Neural cell (in vitro differentiated cells): ENCODE data around the gene LGR5. TPM values are rescaled to one million over a fixed set of nuclear protein-coding genes. Genes with fewer than 3 reads are reported as not detected.

Experiments used
- H2AFZ ChIP-seq: fragments of 200-600, 300-800 bp; sonication (generic), shearing (Covaris generic); 2 replicates; pipeline ENCODE4 v1.6.0; 2014; ENCODE audit warnings: low read depth, mild to moderate bottlenecking, antibody characterized with exemption, low read length, moderate library complexity
- H3F3A ChIP-seq: fragments of 200-600 bp; shearing (Covaris generic); 2 replicates; pipeline ENCODE4 v1.6.1; 2016; ENCODE audit warnings: mild to moderate bottlenecking, moderate library complexity, mixed read lengths, antibody characterized with exemption, low read length; ENCODE audit not compliant: insufficient read depth, poor library complexity, severe bottlenecking
- H3K27ac ChIP-seq: fragments of 200-600, 300-800 bp; sonication (generic), shearing (Covaris generic); 2 replicates; pipeline ENCODE4 v1.5.1; 2014; ENCODE audit warnings: mild to moderate bottlenecking, low read length, moderate library complexity
- H3K27me3 ChIP-seq: fragments of 300-800, 200-600 bp; sonication (generic), shearing (Covaris generic); 2 replicates; pipeline ENCODE4 v1.6.0; 2014; ENCODE audit warnings: mild to moderate bottlenecking, low read depth, low read length, moderate library complexity; ENCODE audit not compliant: insufficient read depth
- H3K36me3 ChIP-seq: fragments of 300-800, 200-600 bp; sonication (generic), shearing (Covaris generic); 2 replicates; pipeline ENCODE4 v1.5.1; 2014; ENCODE audit warnings: mild to moderate bottlenecking, antibody characterized with exemption, low read length, moderate library complexity; ENCODE audit not compliant: insufficient read depth
- H3K4me2 ChIP-seq: fragments of 300-800, 200-600 bp; sonication (generic), shearing (Covaris generic); 2 replicates; pipeline ENCODE4 v1.6.0; 2014; ENCODE audit warnings: mild to moderate bottlenecking, low read length
- H3K4me3 ChIP-seq: fragments of 300-800, 200-600 bp; sonication (generic), shearing (Covaris generic); 2 replicates; pipeline ENCODE4 v1.5.1; 2014; ENCODE audit warnings: mild to moderate bottlenecking, low read length, moderate library complexity
- H3K79me2 ChIP-seq: fragments of 200-600 bp; shearing (Covaris generic); replicated peaks from 2 replicates; pipeline ENCODE4 v1.6.0; 2014; ENCODE audit warnings: mild to moderate bottlenecking, low read length, moderate library complexity; ENCODE audit not compliant: insufficient read depth
- H3K9ac ChIP-seq: fragments of 300-800, 200-600 bp; sonication (generic), shearing (Covaris generic); 2 replicates; pipeline ENCODE4 v1.6.1; 2016; ENCODE audit warnings: mild to moderate bottlenecking, low read length, mixed read lengths
- H3K9me2 ChIP-seq: fragments of 200-600 bp; shearing (Covaris generic); 2 replicates; pipeline ENCODE4 v1.6.1; 2016; ENCODE audit warnings: mild to moderate bottlenecking, low read length, mixed read lengths; ENCODE audit not compliant: insufficient read depth
- H3K9me3 ChIP-seq: fragments of 200-600, 300-800 bp; sonication (generic), shearing (Covaris generic); 2 replicates; pipeline ENCODE4 v1.6.1; 2016; ENCODE audit warnings: mild to moderate bottlenecking, mixed run types, low read length, moderate library complexity, mixed read lengths
- H4K20me1 ChIP-seq: fragments of 200-600 bp; shearing (Covaris generic); 2 replicates; pipeline ENCODE4 v1.6.1; 2016; ENCODE audit warnings: mild to moderate bottlenecking, mixed run types; ENCODE audit not compliant: insufficient read depth
- EP300 ChIP-seq: fragments of 450-650 bp; conservative IDR thresholded peaks from 2 replicates; pipeline ENCODE4 v1.6.1; 2014; ENCODE audit warnings: antibody characterized with exemption, mild to moderate bottlenecking, moderate library complexity; ENCODE audit not compliant: poor library complexity, severe bottlenecking
- EZH2 ChIP-seq: fragments of 200-600, 300-800 bp; shearing (Covaris generic), sonication (generic); IDR thresholded peaks from 2 replicates; pipeline ENCODE4 v1.6.1; 2014; ENCODE audit warnings: antibody characterized with exemption, low read length, borderline replicate concordance, mild to moderate bottlenecking; ENCODE audit not compliant: insufficient read depth, poor library complexity, severe bottlenecking
- MXI1 ChIP-seq: fragments of 450-650 bp; conservative IDR thresholded peaks from 2 replicates; pipeline ENCODE4 v1.6.1; 2014; ENCODE audit warnings: antibody characterized with exemption, mild to moderate bottlenecking; ENCODE audit not compliant: poor library complexity, severe bottlenecking
- POLR2AphosphoS5 ChIP-seq: IDR thresholded peaks from 2 replicates; pipeline ENCODE4 v1.6.1; 2012
- RAD21 ChIP-seq: fragments of 450-650 bp; conservative IDR thresholded peaks from 2 replicates; pipeline ENCODE4 v1.6.1; 2014; ENCODE audit warnings: antibody characterized with exemption, mild to moderate bottlenecking, moderate library complexity
- TAF1 ChIP-seq: IDR thresholded peaks from 2 replicates; pipeline ENCODE4 v1.6.1; 2012; ENCODE audit warnings: low read depth
- polyA plus RNA-seq: library from polyadenylated mRNA; depleted of rRNA; stranded (reverse); fragments of >200 nt; gene quantifications from 2 replicates; pipeline ENCODE4 v1.2.3, GENCODE V29; 2014
- TF ChIP-seq, protein P1 (sequence below): IDR thresholded peaks from 2 replicates; pipeline ENCODE4 v1.6.1; 2012; ENCODE audit warnings: borderline replicate concordance
- TF ChIP-seq, protein P2 (sequence below): fragments of 450-650 bp; IDR thresholded peaks from 2 replicates; pipeline ENCODE4 v1.5.1; 2014; ENCODE audit warnings: antibody characterized with exemption, mild to moderate bottlenecking, moderate library complexity; ENCODE audit not compliant: poor library complexity, severe bottlenecking

The LGR5 gene
- polyA plus RNA-seq, 1 donor from 2014 or later, result 0.16 TPM

DNA sequence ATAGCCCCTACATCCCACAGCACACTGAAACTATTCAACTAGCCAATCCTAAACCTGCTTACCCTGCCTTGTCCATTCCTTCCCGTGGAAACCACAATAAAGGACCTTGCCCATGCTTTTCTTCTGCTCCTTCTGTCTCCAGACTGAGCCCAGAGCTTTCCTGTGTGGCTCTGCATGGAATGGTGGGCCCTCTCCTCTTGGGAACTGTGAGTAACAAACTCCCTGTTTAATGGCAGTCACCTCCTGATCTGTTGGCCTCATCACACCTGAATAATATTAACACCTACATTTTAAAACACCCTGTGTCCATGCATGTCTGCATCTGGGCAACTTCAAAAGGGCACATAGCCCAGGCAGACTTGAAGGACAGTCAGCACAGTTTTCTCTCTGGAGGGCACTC is 12.4 kb downstream of the LGR5 start:
- no peaks in the 10 kb centered on the region for H3K79me2 ChIP-seq
- H3K27ac ChIP-seq, result no peak overlapping the region
- no peak overlapping the region for H2AFZ ChIP-seq
- H3K4me3 ChIP-seq, result no peak overlapping the region
- no peak overlapping the region for H3K4me2 ChIP-seq
- H3F3A ChIP-seq, result no peaks in the 10 kb centered on the region
- no peaks in the 10 kb centered on the region for H3K36me3 ChIP-seq
- no peaks in the 10 kb centered on the region for H3K27me3 ChIP-seq
- no peak overlapping the region for H3K9ac ChIP-seq
- H4K20me1 ChIP-seq, result no peaks in the 10 kb centered on the region
- TF ChIP-seq RAD21 (no peak), TAF1 (no peak)
- TF ChIP-seq, protein P1, sequence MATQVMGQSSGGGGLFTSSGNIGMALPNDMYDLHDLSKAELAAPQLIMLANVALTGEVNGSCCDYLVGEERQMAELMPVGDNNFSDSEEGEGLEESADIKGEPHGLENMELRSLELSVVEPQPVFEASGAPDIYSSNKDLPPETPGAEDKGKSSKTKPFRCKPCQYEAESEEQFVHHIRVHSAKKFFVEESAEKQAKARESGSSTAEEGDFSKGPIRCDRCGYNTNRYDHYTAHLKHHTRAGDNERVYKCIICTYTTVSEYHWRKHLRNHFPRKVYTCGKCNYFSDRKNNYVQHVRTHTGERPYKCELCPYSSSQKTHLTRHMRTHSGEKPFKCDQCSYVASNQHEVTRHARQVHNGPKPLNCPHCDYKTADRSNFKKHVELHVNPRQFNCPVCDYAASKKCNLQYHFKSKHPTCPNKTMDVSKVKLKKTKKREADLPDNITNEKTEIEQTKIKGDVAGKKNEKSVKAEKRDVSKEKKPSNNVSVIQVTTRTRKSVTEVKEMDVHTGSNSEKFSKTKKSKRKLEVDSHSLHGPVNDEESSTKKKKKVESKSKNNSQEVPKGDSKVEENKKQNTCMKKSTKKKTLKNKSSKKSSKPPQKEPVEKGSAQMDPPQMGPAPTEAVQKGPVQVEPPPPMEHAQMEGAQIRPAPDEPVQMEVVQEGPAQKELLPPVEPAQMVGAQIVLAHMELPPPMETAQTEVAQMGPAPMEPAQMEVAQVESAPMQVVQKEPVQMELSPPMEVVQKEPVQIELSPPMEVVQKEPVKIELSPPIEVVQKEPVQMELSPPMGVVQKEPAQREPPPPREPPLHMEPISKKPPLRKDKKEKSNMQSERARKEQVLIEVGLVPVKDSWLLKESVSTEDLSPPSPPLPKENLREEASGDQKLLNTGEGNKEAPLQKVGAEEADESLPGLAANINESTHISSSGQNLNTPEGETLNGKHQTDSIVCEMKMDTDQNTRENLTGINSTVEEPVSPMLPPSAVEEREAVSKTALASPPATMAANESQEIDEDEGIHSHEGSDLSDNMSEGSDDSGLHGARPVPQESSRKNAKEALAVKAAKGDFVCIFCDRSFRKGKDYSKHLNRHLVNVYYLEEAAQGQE, result no peak
- no peaks in the 10 kb centered on the region for H3K9me3 ChIP-seq
- no peaks in the 10 kb centered on the region for H3K9me2 ChIP-seq

DNA sequence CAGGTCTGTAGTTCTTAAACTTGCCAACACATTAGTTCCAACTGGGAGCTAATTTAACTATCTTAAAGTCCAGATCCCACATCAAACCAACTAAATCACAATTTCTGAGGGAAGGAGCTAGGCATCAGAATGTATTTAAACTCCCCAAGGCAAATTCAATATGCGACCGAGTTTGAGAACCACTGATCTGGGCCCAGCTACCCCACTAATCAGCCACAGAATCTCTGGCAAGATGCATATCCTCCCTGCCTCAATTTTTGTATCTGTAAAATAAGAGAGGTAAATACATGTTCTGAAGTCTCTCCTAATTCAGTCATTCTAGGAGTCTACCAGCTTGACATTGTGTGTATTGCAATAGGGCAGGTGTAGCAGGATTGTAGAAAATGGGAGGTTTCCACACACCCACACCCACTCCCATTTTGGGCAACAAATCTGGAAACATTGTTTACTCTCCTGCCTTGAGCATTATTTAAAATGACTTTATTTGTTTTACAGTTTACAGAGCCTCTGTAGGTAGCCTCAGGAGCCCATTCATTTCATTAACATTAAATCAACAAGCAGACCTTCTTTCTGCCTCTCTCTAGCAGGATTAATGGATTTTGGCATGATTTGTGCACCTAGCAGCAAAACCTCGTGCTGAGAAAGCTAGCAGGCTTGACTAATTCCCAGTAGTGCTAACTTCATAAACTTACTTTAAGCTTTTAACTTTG is 15.6 kb downstream of the LGR5 start:
- Histone ChIP-seq H3K79me2 (no peaks in the 10 kb centered on the region), H3K27me3 (no peaks in the 10 kb centered on the region), H3K4me3 (no peak overlapping the region), H4K20me1 (no peaks in the 10 kb centered on the region), H3K36me3 (no peaks in the 10 kb centered on the region), H3K9me2 (no peaks in the 10 kb centered on the region), H2AFZ (no peak overlapping the region), H3K4me2 (no peak overlapping the region), H3K9me3 (no peaks in the 10 kb centered on the region), H3F3A (no peaks in the 10 kb centered on the region), H3K27ac (no peak overlapping the region), H3K9ac (no peak overlapping the region)
- no peak for TF ChIP-seq EZH2
- TF ChIP-seq MXI1, result no peak
- no peak for TF ChIP-seq EP300
- TF ChIP-seq, protein P1, result no peak
- TF ChIP-seq POLR2AphosphoS5, result no peak
- TF ChIP-seq, protein P2, sequence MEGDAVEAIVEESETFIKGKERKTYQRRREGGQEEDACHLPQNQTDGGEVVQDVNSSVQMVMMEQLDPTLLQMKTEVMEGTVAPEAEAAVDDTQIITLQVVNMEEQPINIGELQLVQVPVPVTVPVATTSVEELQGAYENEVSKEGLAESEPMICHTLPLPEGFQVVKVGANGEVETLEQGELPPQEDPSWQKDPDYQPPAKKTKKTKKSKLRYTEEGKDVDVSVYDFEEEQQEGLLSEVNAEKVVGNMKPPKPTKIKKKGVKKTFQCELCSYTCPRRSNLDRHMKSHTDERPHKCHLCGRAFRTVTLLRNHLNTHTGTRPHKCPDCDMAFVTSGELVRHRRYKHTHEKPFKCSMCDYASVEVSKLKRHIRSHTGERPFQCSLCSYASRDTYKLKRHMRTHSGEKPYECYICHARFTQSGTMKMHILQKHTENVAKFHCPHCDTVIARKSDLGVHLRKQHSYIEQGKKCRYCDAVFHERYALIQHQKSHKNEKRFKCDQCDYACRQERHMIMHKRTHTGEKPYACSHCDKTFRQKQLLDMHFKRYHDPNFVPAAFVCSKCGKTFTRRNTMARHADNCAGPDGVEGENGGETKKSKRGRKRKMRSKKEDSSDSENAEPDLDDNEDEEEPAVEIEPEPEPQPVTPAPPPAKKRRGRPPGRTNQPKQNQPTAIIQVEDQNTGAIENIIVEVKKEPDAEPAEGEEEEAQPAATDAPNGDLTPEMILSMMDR, result no peak
- no peak for TF ChIP-seq RAD21
